HepG2 (cell line): Measurements from ENCODE around the gene VAMP8. TPM values are rescaled to one million over a fixed set of nuclear protein-coding genes. Genes with fewer than 3 reads are reported as not detected.

Experiments used
- GATAD1 ChIP-seq: IDR thresholded peaks from 2 replicates; pipeline ENCODE4 v1.6.1; 2016; ENCODE audit warnings: missing genetic modification reagents, missing compliant biosample characterization
- HOXA7 ChIP-seq: sonication (generic); formaldehyde crosslinking; IDR thresholded peaks from 2 replicates; pipeline ENCODE4 v1.8.1; 2022; ENCODE audit warnings: mild to moderate bottlenecking, missing genetic modification reagents, moderate library complexity
- KLF15 ChIP-seq: sonication (generic); formaldehyde crosslinking; IDR thresholded peaks from 2 replicates; pipeline ENCODE4 v1.8.1; 2023; ENCODE audit warnings: borderline replicate concordance, mild to moderate bottlenecking, inconsistent platforms, missing genetic modification reagents, mixed read lengths
- KLF16 ChIP-seq, 2 experiments: sonication (generic) in 1 of 2; formaldehyde crosslinking in 1 of 2; IDR thresholded peaks; 2 replicates each; pipeline versions ENCODE4 v1.6.1 to v1.8.0; 2016 to 2023; ENCODE audit warnings: missing genetic modification reagents in 2 of 2, missing compliant biosample characterization in 1 of 2
- MZF1 ChIP-seq: sonication (generic); formaldehyde crosslinking; IDR thresholded peaks from 2 replicates; pipeline ENCODE4 v1.8.1; 2023; ENCODE audit warnings: mild to moderate bottlenecking, missing genetic modification reagents, borderline replicate concordance
- NFKB2 ChIP-seq: sonication (generic); formaldehyde crosslinking; IDR thresholded peaks from 2 replicates; pipeline ENCODE4 v1.4.0; 2020; ENCODE audit warnings: missing genetic modification reagents, borderline replicate concordance
- POLR2G ChIP-seq: fragments of 200-400 bp; formaldehyde crosslinking; IDR thresholded peaks from 2 replicates; pipeline ENCODE4 v1.6.1; 2018; ENCODE audit warnings: mild to moderate bottlenecking, low read depth, low read length, moderate library complexity
- RFX5 ChIP-seq: IDR thresholded peaks from 2 replicates; pipeline ENCODE4 v1.6.1; 2011; ENCODE audit warnings: low read depth, low read length, improper control_type of control experiment
- TGIF2 ChIP-seq: IDR thresholded peaks from 2 replicates; pipeline ENCODE4 v1.6.1; 2016; ENCODE audit warnings: control low read depth, missing compliant biosample characterization
- ZMAT3 ChIP-seq: sonication (generic); formaldehyde crosslinking; conservative IDR thresholded peaks from 2 replicates; pipeline ENCODE4 v1.7.0; 2021; ENCODE audit warnings: missing genetic modification reagents
- ZNF432 ChIP-seq: sonication (generic); formaldehyde crosslinking; IDR thresholded peaks from 2 replicates; pipeline ENCODE4 v1.5.0; 2020; ENCODE audit warnings: missing genetic modification reagents, mild to moderate bottlenecking, borderline replicate concordance
- ZNF83 ChIP-seq: sonication (generic); formaldehyde crosslinking; IDR thresholded peaks from 2 replicates; pipeline ENCODE4 v1.4.0; 2020; ENCODE audit warnings: missing genetic modification reagents, mild to moderate bottlenecking, borderline replicate concordance
- polyA plus RNA-seq, 8 experiments: library from polyadenylated mRNA; depleted of rRNA in 3 of 8; stranded (reverse) in 7 of 8; unstranded in 1 of 8; fragments of >200 nt; fragmentation: Illumina TruSeq in 4 of 8; extraction: Trizol in 4 of 8; gene quantifications; 2 replicates each; pipeline versions ENCODE4 v1.2.1 to v1.2.3, GENCODE V29; 2011 to 2016; ENCODE audit warnings: low read depth in 4 of 8, missing spikeins in 1 of 8, mixed read lengths in 1 of 8; ENCODE audit not compliant: insufficient read depth in 1 of 8
- total RNA-seq, 5 experiments: library from RNA; depleted of rRNA; stranded (reverse); fragments of >200 nt; fragmentation: Illumina TruSeq; extraction: Trizol; gene quantifications; 2 replicates each; pipeline ENCODE4 v1.2.3, GENCODE V29; 2016; ENCODE audit warnings: low read depth in 1 of 5
- TF ChIP-seq, protein P1 (sequence below): sonication (generic); formaldehyde crosslinking; IDR thresholded peaks from 2 replicates; pipeline ENCODE4 v1.4.0; 2020; ENCODE audit warnings: mild to moderate bottlenecking, missing genetic modification reagents
- TF ChIP-seq, protein P2 (sequence below): sonication (generic); formaldehyde crosslinking; IDR thresholded peaks from 2 replicates; pipeline ENCODE4 v1.5.0; 2020; ENCODE audit warnings: missing genetic modification reagents, mild to moderate bottlenecking, borderline replicate concordance
- TF ChIP-seq, protein P3 (sequence below): sonication (generic); formaldehyde crosslinking; IDR thresholded peaks from 2 replicates; pipeline ENCODE4 v1.4.0; 2020; ENCODE audit warnings: mild to moderate bottlenecking, missing genetic modification reagents

The VAMP8 gene
- total and polyA plus RNA-seq, 2 of the 13 experiments (the other 11 are each of a cell fraction or from before 2014, with no cell fraction given) = 83.3 to 157 TPM

DNA sequence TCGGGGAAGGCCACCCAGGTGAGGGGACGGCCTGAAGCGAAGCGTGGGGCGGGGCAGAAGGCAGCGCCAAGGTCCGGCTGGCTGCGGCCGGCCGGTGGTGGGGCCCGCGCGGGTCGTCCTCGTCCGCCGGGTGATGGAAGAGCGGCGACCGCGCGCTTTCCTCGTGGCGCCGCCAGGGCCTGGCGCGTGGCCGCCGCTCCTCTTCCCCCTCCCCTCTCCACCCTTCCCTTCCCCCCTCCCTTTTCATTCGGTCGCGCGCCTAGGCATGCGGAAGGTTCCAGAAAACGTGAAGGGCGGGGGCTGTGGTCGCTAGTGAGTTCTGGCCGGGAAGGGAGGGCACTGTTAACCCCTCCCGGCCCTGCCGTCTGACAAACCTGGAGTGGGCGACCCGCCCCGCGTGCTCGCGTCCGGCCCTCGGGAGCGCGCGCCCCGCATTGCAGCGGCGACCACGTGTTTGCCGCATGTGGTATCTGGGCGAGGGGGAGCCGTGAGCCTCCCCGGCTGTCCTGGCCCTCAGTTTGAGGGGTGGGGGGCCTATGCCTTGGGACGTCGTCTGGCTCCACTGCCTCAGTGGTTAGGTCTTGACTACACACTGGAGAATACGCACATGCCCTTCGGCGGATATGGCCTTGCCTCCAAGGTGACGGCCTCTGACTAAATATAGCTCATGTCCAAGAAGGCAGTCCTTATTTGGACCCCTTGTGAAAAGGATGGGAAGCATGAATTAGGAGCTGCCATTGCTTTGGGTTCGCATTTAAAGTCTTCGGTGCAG lies 37.8 kb upstream of the VAMP8 start (continued):
- TF ChIP-seq, protein P1, sequence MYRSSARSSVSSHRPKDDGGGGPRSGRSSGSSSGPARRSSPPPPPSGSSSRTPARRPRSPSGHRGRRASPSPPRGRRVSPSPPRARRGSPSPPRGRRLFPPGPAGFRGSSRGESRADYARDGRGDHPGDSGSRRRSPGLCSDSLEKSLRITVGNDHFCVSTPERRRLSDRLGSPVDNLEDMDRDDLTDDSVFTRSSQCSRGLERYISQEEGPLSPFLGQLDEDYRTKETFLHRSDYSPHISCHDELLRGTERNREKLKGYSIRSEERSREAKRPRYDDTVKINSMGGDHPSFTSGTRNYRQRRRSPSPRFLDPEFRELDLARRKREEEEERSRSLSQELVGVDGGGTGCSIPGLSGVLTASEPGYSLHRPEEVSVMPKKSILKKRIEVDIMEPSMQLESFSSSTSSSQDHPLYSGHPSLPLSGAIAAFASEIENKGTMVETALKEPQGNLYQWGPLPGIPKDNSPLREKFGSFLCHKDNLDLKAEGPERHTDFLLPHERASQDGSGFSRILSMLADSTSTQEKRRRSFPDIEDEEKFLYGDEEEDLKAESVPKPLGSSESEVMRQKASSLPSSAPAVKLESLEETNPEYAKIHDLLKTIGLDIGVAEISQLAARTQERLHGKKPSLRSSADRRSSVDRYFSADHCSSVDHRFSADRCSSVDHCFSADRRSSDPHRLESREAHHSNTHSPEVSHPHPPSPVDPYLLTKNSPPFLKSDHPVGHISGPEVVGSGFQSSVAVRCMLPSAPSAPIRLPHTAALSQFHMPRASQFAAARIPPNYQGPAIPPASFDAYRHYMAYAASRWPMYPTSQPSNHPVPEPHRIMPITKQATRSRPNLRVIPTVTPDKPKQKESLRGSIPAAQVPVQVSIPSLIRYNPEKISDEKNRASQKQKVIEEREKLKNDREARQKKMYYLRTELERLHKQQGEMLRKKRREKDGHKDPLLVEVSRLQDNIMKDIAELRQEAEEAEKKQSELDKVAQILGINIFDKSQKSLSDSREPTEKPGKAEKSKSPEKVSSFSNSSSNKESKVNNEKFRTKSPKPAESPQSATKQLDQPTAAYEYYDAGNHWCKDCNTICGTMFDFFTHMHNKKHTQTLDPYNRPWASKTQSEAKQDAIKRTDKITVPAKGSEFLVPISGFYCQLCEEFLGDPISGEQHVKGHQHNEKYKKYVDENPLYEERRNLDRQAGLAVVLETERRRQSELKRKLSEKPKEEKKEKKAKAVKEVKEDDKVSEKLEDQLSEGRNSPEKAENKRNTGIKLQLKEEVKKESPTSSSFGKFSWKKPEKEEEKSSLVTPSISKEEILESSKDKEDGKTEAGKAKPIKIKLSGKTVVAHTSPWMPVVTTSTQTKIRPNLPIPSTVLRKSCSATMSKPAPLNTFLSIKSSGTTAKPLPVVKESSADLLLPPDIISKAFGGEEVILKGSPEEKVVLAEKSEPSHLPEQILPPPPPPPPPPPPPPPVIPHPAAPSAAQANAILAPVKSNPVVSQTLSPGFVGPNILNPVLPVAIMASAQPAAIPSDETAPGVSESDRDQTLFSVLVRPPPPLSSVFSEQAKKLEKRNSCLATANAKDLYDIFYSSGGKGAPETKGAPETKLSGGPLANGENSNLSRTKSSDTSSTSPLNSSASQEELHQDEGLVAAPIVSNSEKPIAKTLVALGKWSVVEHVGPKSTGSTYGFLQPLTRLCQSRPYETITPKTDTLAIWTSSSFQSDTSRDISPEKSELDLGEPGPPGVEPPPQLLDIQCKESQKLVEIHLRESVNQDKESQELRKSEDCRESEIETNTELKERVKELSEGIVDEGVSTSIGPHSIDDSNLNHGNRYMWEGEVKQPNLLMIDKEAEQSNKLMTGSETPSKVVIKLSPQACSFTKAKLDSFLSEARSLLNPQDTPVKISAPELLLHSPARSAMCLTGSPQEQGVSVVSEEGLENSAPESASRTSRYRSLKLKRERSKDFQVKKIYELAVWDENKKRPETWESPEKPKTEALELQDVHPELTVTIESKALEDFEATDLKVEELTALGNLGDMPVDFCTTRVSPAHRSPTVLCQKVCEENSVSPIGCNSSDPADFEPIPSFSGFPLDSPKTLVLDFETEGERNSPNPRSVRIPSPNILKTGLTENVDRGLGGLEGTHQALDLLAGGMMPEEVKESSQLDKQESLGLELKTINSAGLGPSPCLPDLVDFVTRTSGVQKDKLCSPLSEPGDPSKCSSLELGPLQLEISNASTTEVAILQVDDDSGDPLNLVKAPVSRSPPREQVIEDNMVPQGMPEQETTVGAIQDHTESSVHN (CRISPR knock-in tag) = 0 out of 2 replicates have a peak, but pooled peaks have one; percentile 70
- TF ChIP-seq KLF16 (CRISPR knock-in tag; IDR thresholded peaks at IDR 0.05) = peak in 1 of 2 experiments; percentile 68; a peak in 1 of 4 replicates
- peak; percentile 18; the same call in 1 of the 2 replicates for TF ChIP-seq HOXA7 (CRISPR knock-in tag)
- TF ChIP-seq, protein P2, sequence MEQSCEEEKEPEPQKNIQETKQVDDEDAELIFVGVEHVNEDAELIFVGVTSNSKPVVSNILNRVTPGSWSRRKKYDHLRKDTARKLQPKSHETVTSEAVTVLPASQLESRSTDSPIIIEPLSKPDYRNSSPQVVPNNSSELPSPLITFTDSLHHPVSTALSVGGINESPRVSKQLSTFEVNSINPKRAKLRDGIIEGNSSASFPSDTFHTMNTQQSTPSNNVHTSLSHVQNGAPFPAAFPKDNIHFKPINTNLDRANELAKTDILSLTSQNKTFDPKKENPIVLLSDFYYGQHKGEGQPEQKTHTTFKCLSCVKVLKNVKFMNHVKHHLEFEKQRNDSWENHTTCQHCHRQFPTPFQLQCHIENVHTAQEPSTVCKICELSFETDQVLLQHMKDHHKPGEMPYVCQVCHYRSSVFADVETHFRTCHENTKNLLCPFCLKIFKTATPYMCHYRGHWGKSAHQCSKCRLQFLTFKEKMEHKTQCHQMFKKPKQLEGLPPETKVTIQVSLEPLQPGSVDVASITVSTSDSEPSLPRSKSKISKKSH (CRISPR knock-in tag) = no peak
- TF ChIP-seq, protein P3, sequence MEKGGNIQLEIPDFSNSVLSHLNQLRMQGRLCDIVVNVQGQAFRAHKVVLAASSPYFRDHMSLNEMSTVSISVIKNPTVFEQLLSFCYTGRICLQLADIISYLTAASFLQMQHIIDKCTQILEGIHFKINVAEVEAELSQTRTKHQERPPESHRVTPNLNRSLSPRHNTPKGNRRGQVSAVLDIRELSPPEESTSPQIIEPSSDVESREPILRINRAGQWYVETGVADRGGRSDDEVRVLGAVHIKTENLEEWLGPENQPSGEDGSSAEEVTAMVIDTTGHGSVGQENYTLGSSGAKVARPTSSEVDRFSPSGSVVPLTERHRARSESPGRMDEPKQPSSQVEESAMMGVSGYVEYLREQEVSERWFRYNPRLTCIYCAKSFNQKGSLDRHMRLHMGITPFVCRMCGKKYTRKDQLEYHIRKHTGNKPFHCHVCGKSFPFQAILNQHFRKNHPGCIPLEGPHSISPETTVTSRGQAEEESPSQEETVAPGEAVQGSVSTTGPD (CRISPR knock-in tag) = no peak
- peak; percentile 68; the same call in 1 of the 2 replicates for TF ChIP-seq ZNF432 (CRISPR knock-in tag)
- TF ChIP-seq TGIF2 = peak; percentile 82; the same call in 1 of the 2 replicates
- TF ChIP-seq POLR2G = no peak
- peak; percentile 57; the same call in 1 of the 2 replicates for TF ChIP-seq ZMAT3 (CRISPR knock-in tag)
- 0 out of 2 replicates have a peak, but pooled peaks have one; percentile 64 for TF ChIP-seq KLF15 (CRISPR knock-in tag)
- TF ChIP-seq NFKB2 (CRISPR knock-in tag) = peak; percentile 54
- 0 out of 2 replicates have a peak, but pooled peaks have one; percentile 83 for TF ChIP-seq MZF1 (CRISPR knock-in tag)
- no peak for TF ChIP-seq RFX5
- TF ChIP-seq GATAD1 (CRISPR knock-in tag) = 0 out of 2 replicates have a peak, but pooled peaks have one; percentile 48
- TF ChIP-seq ZNF83 (CRISPR knock-in tag) = 0 out of 2 replicates have a peak, but pooled peaks have one; percentile 82
